GM12878 (cell line): ENCODE results near the gene CATSPER4.

ENCODE experiments used
- ATF3 ChIP-seq: IDR thresholded peaks from 2 replicates; pipeline ENCODE4 v1.6.1; 2011; ENCODE audit warnings: low read depth, mild to moderate bottlenecking, low read length, moderate library complexity, borderline replicate concordance; ENCODE audit errors: extremely low read depth
- BCL3 ChIP-seq: IDR thresholded peaks from 2 replicates; pipeline ENCODE4 v1.6.1; 2011; ENCODE audit warnings: borderline replicate concordance, low read depth, mild to moderate bottlenecking, moderate library complexity, low read length; ENCODE audit not compliant: insufficient read depth, poor library complexity, severe bottlenecking
- CTCF ChIP-seq, 3 experiments: IDR thresholded peaks in 2 of 3; conservative IDR thresholded peaks in 1 of 3; 2 replicates each; pipeline ENCODE4 v1.5.1; 2011; ENCODE audit warnings: low read depth in 3 of 3, low read length in 3 of 3, mild to moderate bottlenecking in 3 of 3, control low read depth in 2 of 3, moderate library complexity in 2 of 3, inconsistent platforms in 1 of 3, mixed read lengths in 1 of 3; ENCODE audit not compliant: control insufficient read depth in 2 of 3, insufficient read depth in 1 of 3; ENCODE audit errors: extremely low read depth in 1 of 3
- DPF2 ChIP-seq: fragments of 450-650 bp; IDR thresholded peaks from 2 replicates; pipeline ENCODE4 v1.6.1; 2017; ENCODE audit warnings: mild to moderate bottlenecking
- ELK1 ChIP-seq: IDR thresholded peaks from 2 replicates; pipeline ENCODE4 v1.6.1; 2012; ENCODE audit warnings: low read depth, low read length, improper control_type of control experiment
- ETV6 ChIP-seq, 2 experiments: fragments of 450-650 bp in 1 of 2; IDR thresholded peaks in 1 of 2; conservative IDR thresholded peaks in 1 of 2; 2 replicates each; pipeline ENCODE4 v1.6.1; 2014; ENCODE audit warnings: antibody characterized with exemption in 1 of 2, borderline replicate concordance in 1 of 2, low read depth in 1 of 2, mild to moderate bottlenecking in 1 of 2, moderate library complexity in 1 of 2
- HCFC1 ChIP-seq: fragments of 150-350 bp; IDR thresholded peaks from 2 replicates; pipeline ENCODE4 v1.6.1; 2014; ENCODE audit warnings: low read length
- IKZF2 ChIP-seq, 2 experiments: fragments of 450-650 bp; IDR thresholded peaks; 2 replicates each; pipeline ENCODE4 v1.6.1; 2017; ENCODE audit warnings: mild to moderate bottlenecking in 2 of 2, moderate library complexity in 2 of 2
- JUND ChIP-seq: IDR thresholded peaks from 2 replicates; pipeline ENCODE4 v1.6.1; 2012; ENCODE audit warnings: low read depth, mild to moderate bottlenecking, low read length, improper control_type of control experiment, moderate library complexity
- NKRF ChIP-seq: fragments of 450-650 bp; conservative IDR thresholded peaks from 2 replicates; pipeline ENCODE4 v1.6.1; 2017; ENCODE audit warnings: mild to moderate bottlenecking, moderate library complexity
- PKNOX1 ChIP-seq: fragments of 450-650 bp; IDR thresholded peaks from 2 replicates; pipeline ENCODE4 v1.6.1; 2016; ENCODE audit warnings: mild to moderate bottlenecking
- POLR2A ChIP-seq: IDR thresholded peaks from 2 replicates; pipeline ENCODE4 v1.6.1; 2011; ENCODE audit warnings: low read depth, mild to moderate bottlenecking, low read length
- POLR2AphosphoS5 ChIP-seq: IDR thresholded peaks from 2 replicates; pipeline ENCODE4 v1.6.1; 2011; ENCODE audit warnings: mild to moderate bottlenecking, low read length, inconsistent platforms
- RELA ChIP-seq: fragments of 450-650 bp; IDR thresholded peaks from 2 replicates; pipeline ENCODE4 v1.8.0; 2014; ENCODE audit warnings: borderline replicate concordance; ENCODE audit not compliant: partially characterized antibody

GRCh38 chr1:26156285-26157038 is 33.9 kb upstream of the CATSPER4 start:
- TF ChIP-seq POLR2A (no peak), RELA (no peak), CTCF (IDR thresholded peaks at IDR 0.05 in 2 of 3, conservative IDR thresholded peaks at IDR 0.05 in 1 of 3; ENCODE audit: control insufficient read depth in 2 of 3, extremely low read depth in 1 of 3, insufficient read depth in 1 of 3, low read depth in 3 of 3, low read length in 3 of 3) (no peak), BCL3 (no peak), POLR2AphosphoS5 (no peak), DPF2 (no peak), ELK1 (no peak), NKRF (no peak), PKNOX1 (no peak), IKZF2 (IDR thresholded peaks at IDR 0.05) (no peak), ETV6 (conservative IDR thresholded peaks at IDR 0.05 in 1 of 2, IDR thresholded peaks at IDR 0.05 in 1 of 2; ENCODE audit: borderline replicate concordance in 1 of 2, low read depth in 1 of 2) (no peak), JUND (no peak), ATF3 (no peak), HCFC1 (no peak)
